Pancreas (tissue), 10 donors: ENCODE measurements around the gene RAD51B. TPM values are rescaled to one million over a fixed set of nuclear protein-coding genes. Genes with fewer than 3 reads are reported as not detected.

Source experiments
- ATAC-seq, 4 donors: fragments of 200-7000 bp; cut with Tn5 transposase; one replicate each; pipeline versions ENCODE4 v1.8.0 to v1.9.1; 2020; ENCODE audit warnings: mild to moderate bottlenecking in 4 of 4, moderate library complexity in 4 of 4
- DNase-seq, 6 donors: peaks; one replicate each; pipeline ENCODE4 v3.0.0-alpha.2; 2020
- FAIRE-seq: peaks from 2 replicates; lab custom pipeline; 2012; peaks lifted over from hg19 to GRCh38; lab: Jason Lieb, UNC
- H3K27ac ChIP-seq, 4 donors: fragments of 200-600 bp; sonication (generic); 1 replicate in 3 of 4; 2 replicates in 1 of 4; pipeline versions ENCODE4 v1.5.0 to v1.8.0; 2020
- H3K27me3 ChIP-seq, 4 donors: fragments of 200-600 bp; one replicate each; pipeline ENCODE4 v1.8.0; 2021
- H3K36me3 ChIP-seq, 3 donors: fragments of 200-600 bp; sonication (generic) in 1 of 3; one replicate each; pipeline versions ENCODE4 v1.5.0 to v1.8.0; 2020 to 2021
- H3K4me1 ChIP-seq, 3 donors: fragments of 200-600 bp; one replicate each; pipeline ENCODE4 v1.8.0; 2021
- H3K4me3 ChIP-seq, 4 donors: fragments of 200-600 bp; sonication (generic) in 2 of 4; one replicate each; pipeline versions ENCODE4 v1.5.0 to v1.8.0; 2020 to 2021
- H3K9me3 ChIP-seq, 4 donors: fragments of 200-600 bp; one replicate each; pipeline ENCODE4 v1.8.0; 2021
- WGBS, 2 donors: extraction: QIAGEN DNeasy Blood & Tissue Kit; methylation state at CpG; one replicate each; pipeline ENCODE4 v1.1.7; 2013; 5-methylcytosine and 5-hydroxymethylcytosine counted together
- intact Hi-C, 3 donors: fragments of 100-400 bp; cut with DNase I; formaldehyde crosslinking; loops; one replicate each; pipeline versions ENCODE4 v1.11.1 to v1.14.2; 2022
- polyA plus RNA-seq, 2 donors: library from polyadenylated mRNA; stranded (reverse); fragments of 200-250 nt; gene quantifications; one replicate each; pipeline ENCODE4 v1.2.3, GENCODE V29; 2013
- total RNA-seq, 6 donors: library from RNA; stranded (reverse); fragmentation: NEBNext Ultra II Directional in 4 of 6; extraction: Animal tissue kit (Norgen Biotek cat#: 25700) in 4 of 6; gene quantifications; one replicate each; pipeline versions ENCODE4 v1.2.1 to v1.2.4, GENCODE V29; 2021 to 2023
- TF ChIP-seq, protein P1 (sequence below), 4 donors: fragments of 200-600 bp; sonication (generic) in 3 of 4; IDR thresholded peaks; one replicate each; pipeline versions ENCODE4 v1.5.0 to v1.8.0; 2021; ENCODE audit warnings: antibody characterized with exemption in 4 of 4
- donor health status: healthy with polysubstance abuse.
- donor health status: DM: no; HTN: no; CAD: no; lungs with moderate emphysema.
- donor health status: DM: no; HTN: no; CAD: no.
- donor health status: control.
- donor health status: control.
- donor health status: Bipolar disorder and iron deficiency.
- donor health status: DM: yes; HTN: yes; CAD: no.
- donor health status: DM: no; HTN: no; CAD: no.
- donor health status: DM: no; HTN: no; CAD: no.
- donor health status: DM: yes; HTN: yes; CAD: no.

Gene RAD51B
- total and polyA plus RNA-seq, 8 donors, result 1.1 to 17.3 (median 5.8) TPM

- no peaks in the 10 kb centered on the region for H3K36me3 ChIP-seq
- FAIRE-seq, result no peak
- ATAC-seq, result no peak
- H3K9me3 ChIP-seq, result no peaks in the 10 kb centered on the region
- H3K27ac ChIP-seq, result no peak overlapping the region
- WGBS, 2 donors, result 95 to 98% methylated on average over 3 of the region's 3 CpGs
- DNase-seq, result no peak
- H3K4me1 ChIP-seq, result peaks cover 0 to 22% (median 12%) of the 10 kb centered on the region in 3 donors
- no peaks in the 10 kb centered on the region for H3K27me3 ChIP-seq
- TF ChIP-seq, protein P1, sequence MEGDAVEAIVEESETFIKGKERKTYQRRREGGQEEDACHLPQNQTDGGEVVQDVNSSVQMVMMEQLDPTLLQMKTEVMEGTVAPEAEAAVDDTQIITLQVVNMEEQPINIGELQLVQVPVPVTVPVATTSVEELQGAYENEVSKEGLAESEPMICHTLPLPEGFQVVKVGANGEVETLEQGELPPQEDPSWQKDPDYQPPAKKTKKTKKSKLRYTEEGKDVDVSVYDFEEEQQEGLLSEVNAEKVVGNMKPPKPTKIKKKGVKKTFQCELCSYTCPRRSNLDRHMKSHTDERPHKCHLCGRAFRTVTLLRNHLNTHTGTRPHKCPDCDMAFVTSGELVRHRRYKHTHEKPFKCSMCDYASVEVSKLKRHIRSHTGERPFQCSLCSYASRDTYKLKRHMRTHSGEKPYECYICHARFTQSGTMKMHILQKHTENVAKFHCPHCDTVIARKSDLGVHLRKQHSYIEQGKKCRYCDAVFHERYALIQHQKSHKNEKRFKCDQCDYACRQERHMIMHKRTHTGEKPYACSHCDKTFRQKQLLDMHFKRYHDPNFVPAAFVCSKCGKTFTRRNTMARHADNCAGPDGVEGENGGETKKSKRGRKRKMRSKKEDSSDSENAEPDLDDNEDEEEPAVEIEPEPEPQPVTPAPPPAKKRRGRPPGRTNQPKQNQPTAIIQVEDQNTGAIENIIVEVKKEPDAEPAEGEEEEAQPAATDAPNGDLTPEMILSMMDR (IDR thresholded peaks at IDR 0.05), result no peak
- intact Hi-C loops, result no loop called here
- H3K4me3 ChIP-seq, result no peak overlapping the region
Measured at GRCh38 chr14:68317239-68317638, 497.7 kb downstream of the RAD51B start.

DNA sequence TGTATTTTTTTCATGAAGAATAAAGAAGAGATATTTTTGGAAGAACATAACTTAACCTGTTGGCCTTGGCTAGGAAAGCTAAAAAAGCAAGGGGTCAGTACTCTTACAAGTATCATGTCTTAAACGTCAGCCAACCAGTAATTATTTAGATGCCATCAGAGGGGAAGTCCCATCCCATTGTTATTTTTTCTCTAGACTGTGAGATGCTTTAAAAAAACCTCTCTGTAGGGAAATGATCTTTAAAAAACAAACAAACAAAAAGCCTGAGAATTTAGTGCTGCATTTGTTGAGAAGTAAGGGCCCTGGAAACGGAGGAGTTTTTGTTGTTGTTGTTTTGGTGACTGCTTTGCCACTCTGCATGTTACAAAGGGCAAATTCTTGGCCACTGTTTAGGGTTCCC is 499.2 kb downstream of the RAD51B start:
- Histone ChIP-seq H3K36me3 (no peaks in the 10 kb centered on the region), H3K4me1 (peaks cover 0 to 8% (median 3%) of the 10 kb centered on the region in 3 donors), H3K9me3 (no peaks in the 10 kb centered on the region), H3K27me3 (no peaks in the 10 kb centered on the region), H3K4me3 (no peak overlapping the region), H3K27ac (no peak overlapping the region)
- no peak for ATAC-seq
- DNase-seq, result no peak
- TF ChIP-seq, protein P1 (IDR thresholded peaks at IDR 0.05), result no peak
- intact Hi-C loops, result no loop called here
- FAIRE-seq, result no peak
- 81% methylated on average over 2 of the region's 2 CpGs for WGBS, 2 donors

DNA sequence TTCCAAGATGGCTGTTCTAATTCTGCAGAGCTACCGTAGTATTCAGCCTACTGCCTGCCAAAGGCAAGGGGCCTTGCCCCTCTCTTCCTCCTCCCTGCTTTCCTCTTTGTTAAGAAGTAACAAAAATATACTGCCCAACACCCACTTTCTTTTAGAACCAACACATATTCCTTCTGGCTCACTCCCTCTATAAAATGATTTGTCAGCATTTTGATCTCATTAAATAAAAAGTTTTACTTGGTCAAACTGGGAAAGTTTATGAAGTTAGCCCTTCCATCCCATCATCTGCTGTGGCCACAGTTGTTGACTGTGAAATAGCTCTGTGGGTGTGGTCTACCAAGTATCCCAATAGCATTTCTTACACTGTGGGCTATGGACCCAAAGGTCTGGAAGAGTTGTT is 500.9 kb downstream of the RAD51B start:
- no peak overlapping the region for H3K4me3 ChIP-seq
- TF ChIP-seq, protein P1 (IDR thresholded peaks at IDR 0.05), result no peak
- intact Hi-C loops, result no loop called here
- H3K36me3 ChIP-seq, result no peaks in the 10 kb centered on the region
- peaks cover 0 to 5% (median 3%) of the 10 kb centered on the region in 3 donors for H3K4me1 ChIP-seq
- no peak for FAIRE-seq
- no peaks in the 10 kb centered on the region for H3K9me3 ChIP-seq
- no peak for ATAC-seq
- DNase-seq, result no peak
- no peak overlapping the region for H3K27ac ChIP-seq
- 92 to 96% methylated on average over 1 of the region's 1 CpG for WGBS, 2 donors
- H3K27me3 ChIP-seq, result no peaks in the 10 kb centered on the region

DNA sequence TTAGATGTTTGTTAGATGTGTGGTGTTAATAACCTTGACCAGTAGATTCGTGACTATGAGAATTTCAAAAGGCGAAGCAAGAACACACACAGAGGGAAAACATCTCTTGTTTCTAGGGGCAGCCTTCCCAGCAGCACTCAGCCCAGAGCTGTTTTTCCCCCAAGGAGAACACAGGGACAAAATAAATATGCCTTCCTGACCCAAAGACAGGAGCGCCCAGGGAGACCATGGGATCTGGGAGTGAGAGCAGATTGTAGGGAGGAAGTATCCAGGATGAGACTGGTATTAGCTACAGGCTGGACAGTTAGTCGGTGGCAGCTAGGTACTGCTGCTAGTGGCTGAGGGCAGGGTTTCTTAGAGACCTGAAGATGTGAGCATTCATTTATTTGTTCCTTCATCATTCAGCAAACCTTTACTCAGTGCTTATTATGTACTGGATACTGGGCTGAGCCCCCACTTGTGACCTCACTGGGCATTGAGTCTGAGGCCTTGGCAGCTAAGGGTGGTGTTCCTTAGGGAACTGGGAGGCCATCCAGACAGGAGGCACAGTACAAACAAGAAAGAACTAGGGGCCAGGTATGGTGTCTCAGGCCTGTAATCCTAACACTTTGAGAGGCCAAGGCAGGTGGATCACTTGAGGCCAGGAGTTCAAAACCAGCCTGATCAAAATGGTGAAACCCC is 503.5 kb downstream of the RAD51B start:
- H3K9me3 ChIP-seq, result no peaks in the 10 kb centered on the region
- FAIRE-seq, result no peak
- 85% methylated on average over 4 of the region's 4 CpGs for WGBS, 2 donors
- H3K27me3 ChIP-seq, result no peaks in the 10 kb centered on the region
- TF ChIP-seq, protein P1 (IDR thresholded peaks at IDR 0.05), result no peak
- no peak overlapping the region for H3K27ac ChIP-seq
- no peaks in the 10 kb centered on the region for H3K4me1 ChIP-seq
- no peak overlapping the region for H3K4me3 ChIP-seq
- H3K36me3 ChIP-seq, result no peaks in the 10 kb centered on the region
- no peak for DNase-seq
- peak in 3 of 4 donors; percentile 38 to 40 (median 40) for ATAC-seq
- intact Hi-C loops, result no loop called here

- 92 to 96% methylated on average over 5 of the region's 5 CpGs for WGBS, 2 donors
- no peak for DNase-seq
- H3K27me3 ChIP-seq, result no peaks in the 10 kb centered on the region
- FAIRE-seq, result no peak
- ATAC-seq, result no peak
- no peaks in the 10 kb centered on the region for H3K9me3 ChIP-seq
- TF ChIP-seq, protein P1 (IDR thresholded peaks at IDR 0.05), result no peak
- H3K27ac ChIP-seq, result no peak overlapping the region
- intact Hi-C loops, result no loop called here
- H3K36me3 ChIP-seq, result no peaks in the 10 kb centered on the region
- no peaks in the 10 kb centered on the region for H3K4me1 ChIP-seq
- H3K4me3 ChIP-seq, result no peak overlapping the region
Measured at GRCh38 chr14:68325267-68325807, 505.8 kb downstream of the RAD51B start.
